Left forelimb (tissue), 1 donor: ENCODE results near the gene PDLIM1.

ENCODE experiments used
- DNase-seq: peaks from one replicate; pipeline ENCODE4 v3.0.0-alpha.2; 2018; ENCODE audit warnings: low spot score

Gene PDLIM1

GRCh38 chr10:95314192-95314918 lies 23.6 kb upstream of the PDLIM1 start:
- no peak for DNase-seq

GRCh38 chr10:95312986-95313495 lies 22.2 kb upstream of the PDLIM1 start:
- no peak for DNase-seq

GRCh38 chr10:95312257-95312656 lies 21.5 kb upstream of the PDLIM1 start:
- DNase-seq = no peak

GRCh38 chr10:95309958-95310357 lies 19.2 kb upstream of the PDLIM1 start:
- no peak for DNase-seq

- no peak for DNase-seq
Measured at GRCh38 chr10:95308389-95309302, 17.8 kb upstream of the PDLIM1 start.

- no peak for DNase-seq
Measured at GRCh38 chr10:95306851-95307250, 16.0 kb upstream of the PDLIM1 start.

- no peak for DNase-seq
Measured at GRCh38 chr10:95306318-95306650, 15.5 kb upstream of the PDLIM1 start.

- no peak for DNase-seq
Measured at GRCh38 chr10:95305606-95306317, 15.0 kb upstream of the PDLIM1 start.

GRCh38 chr10:95304976-95305375 lies 14.2 kb upstream of the PDLIM1 start:
- no peak for DNase-seq

GRCh38 chr10:95304463-95304862 lies 13.7 kb upstream of the PDLIM1 start:
- no peak for DNase-seq

GRCh38 chr10:95303950-95304349 lies 13.1 kb upstream of the PDLIM1 start:
- no peak for DNase-seq

- no peak for DNase-seq
Measured at GRCh38 chr10:95303535-95303934, 12.7 kb upstream of the PDLIM1 start.

- DNase-seq = no peak
Measured at GRCh38 chr10:95300022-95300539, 9.3 kb upstream of the PDLIM1 start.

- DNase-seq = no peak
Measured at GRCh38 chr10:95297402-95297801, 6.6 kb upstream of the PDLIM1 start.

GRCh38 chr10:95296764-95297163 lies 6.0 kb upstream of the PDLIM1 start:
- no peak for DNase-seq

- DNase-seq = no peak
Measured at GRCh38 chr10:95295031-95295755, 4.4 kb upstream of the PDLIM1 start.

- no peak for DNase-seq
Measured at GRCh38 chr10:95293631-95294030, 2.8 kb upstream of the PDLIM1 start.

- DNase-seq = no peak
Measured at GRCh38 chr10:95291365-95292039, 699 bp upstream of the PDLIM1 start.

GRCh38 chr10:95289921-95290421 lies 832 bp downstream of the PDLIM1 start:
- DNase-seq = no peak

- DNase-seq = no peak
Measured at GRCh38 chr10:95289003-95289920, 1.5 kb downstream of the PDLIM1 start.
